ENCODE results near the gene RERE.
A peak's percentile ranks its signal among the peaks of the same experiment; 100 is the strongest.

DNA sequence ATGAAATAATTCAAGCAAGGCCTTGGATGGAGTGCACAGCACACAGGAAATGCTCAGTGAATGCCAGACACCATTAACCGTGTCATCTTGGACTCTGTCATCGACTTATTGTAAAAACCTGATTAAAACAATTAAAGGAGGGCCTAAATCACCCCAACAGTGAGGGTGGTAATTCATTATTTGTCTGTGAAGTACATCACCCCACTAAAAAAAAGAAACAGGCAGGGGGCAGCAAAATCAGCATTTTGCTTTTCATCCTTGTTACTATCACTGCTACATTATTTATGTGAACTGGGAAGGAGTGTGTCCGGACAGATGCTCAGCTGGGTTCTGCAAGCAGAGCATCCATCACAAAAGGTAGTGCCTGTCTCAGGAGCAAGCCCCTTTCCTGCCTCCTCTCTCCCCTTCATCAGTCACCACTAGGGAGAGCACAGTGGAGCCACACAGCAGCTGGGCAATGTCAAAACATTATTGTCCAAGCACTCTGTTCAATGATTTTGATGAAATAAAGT, 98.5 kb downstream of the RERE start:
- TF ChIP-seq, protein P1, sequence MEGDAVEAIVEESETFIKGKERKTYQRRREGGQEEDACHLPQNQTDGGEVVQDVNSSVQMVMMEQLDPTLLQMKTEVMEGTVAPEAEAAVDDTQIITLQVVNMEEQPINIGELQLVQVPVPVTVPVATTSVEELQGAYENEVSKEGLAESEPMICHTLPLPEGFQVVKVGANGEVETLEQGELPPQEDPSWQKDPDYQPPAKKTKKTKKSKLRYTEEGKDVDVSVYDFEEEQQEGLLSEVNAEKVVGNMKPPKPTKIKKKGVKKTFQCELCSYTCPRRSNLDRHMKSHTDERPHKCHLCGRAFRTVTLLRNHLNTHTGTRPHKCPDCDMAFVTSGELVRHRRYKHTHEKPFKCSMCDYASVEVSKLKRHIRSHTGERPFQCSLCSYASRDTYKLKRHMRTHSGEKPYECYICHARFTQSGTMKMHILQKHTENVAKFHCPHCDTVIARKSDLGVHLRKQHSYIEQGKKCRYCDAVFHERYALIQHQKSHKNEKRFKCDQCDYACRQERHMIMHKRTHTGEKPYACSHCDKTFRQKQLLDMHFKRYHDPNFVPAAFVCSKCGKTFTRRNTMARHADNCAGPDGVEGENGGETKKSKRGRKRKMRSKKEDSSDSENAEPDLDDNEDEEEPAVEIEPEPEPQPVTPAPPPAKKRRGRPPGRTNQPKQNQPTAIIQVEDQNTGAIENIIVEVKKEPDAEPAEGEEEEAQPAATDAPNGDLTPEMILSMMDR (IDR thresholded peaks at IDR 0.05): peak; percentile 20 to 44 (median 38)
- TF ChIP-seq POLR2A (IDR thresholded peaks at IDR 0.05): no peak

Data from uterus (tissue), 2 donors.